ENCODE measurements around the gene C10orf90.

C10orf90 gene

DNA sequence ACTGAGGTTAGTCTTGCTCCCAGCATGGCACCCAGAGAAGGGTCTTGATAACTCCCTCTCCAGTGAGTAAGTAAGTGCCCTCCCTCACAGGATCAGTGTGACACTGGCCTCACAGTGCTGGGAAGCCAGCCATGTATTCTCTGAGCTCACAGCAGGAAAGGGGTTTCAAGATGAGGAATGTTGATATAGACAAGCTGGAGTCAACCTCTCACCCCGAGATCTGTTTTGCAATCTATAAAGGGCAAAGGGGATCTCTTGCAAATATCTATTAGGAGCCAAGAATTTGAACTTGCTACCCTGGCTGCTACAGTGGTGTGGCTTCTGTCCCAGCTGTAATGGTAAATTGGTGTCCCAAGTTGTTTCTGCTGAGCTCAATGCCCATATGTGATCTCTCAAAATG, 212.0 kb downstream of the C10orf90 start:
- DNase-seq: no peak

DNA sequence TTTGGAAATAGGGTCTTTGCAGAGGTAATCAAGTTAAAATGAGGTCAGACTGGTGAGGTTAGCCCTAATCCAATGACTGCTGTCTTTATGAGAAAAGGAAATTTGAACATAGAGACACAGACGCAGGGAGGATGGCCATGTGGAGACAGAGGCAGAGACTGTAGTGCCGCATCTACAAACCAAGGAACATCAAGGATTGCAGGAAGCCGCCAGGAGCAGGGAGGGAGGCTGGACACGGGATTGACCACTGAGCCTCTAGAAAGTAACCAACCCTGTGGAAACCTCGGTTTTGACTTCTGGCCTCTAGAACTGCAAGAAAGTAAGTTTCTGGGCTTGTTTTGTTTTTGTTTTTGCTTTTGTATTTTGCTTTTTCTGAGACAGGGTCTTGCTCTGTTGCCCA, 213.9 kb downstream of the C10orf90 start:
- no peak for DNase-seq

DNA sequence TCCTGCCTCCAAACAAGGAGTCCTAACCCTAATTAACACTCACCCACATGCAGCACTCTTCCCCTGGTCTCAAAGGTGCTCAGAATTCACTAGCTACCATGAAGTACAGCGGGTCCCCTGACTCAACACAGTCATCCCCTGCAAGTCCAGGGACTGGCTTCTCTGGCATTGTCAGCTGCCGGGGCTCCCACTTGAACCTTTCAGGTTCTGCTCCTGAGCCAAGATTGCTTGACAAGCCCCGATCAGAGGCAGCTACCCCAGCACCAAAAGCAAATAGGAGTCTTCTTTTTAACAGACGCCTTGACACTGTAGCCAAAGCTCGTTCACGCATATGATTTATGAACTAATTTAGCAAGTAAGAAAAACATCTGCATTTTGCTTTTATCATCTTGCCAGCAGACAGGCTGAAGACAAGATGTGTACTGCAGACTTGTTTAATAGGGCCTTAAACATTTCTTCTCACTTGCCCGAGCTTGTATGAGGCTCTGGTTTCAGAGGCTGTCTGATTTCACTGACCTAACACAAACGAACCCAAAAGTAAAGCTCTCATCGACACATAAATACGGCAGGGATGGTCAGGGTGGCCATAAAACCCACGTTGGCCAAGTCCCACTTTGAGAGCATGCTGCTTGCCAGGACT, 214.6 kb downstream of the C10orf90 start:
- DNase-seq: no peak

DNA sequence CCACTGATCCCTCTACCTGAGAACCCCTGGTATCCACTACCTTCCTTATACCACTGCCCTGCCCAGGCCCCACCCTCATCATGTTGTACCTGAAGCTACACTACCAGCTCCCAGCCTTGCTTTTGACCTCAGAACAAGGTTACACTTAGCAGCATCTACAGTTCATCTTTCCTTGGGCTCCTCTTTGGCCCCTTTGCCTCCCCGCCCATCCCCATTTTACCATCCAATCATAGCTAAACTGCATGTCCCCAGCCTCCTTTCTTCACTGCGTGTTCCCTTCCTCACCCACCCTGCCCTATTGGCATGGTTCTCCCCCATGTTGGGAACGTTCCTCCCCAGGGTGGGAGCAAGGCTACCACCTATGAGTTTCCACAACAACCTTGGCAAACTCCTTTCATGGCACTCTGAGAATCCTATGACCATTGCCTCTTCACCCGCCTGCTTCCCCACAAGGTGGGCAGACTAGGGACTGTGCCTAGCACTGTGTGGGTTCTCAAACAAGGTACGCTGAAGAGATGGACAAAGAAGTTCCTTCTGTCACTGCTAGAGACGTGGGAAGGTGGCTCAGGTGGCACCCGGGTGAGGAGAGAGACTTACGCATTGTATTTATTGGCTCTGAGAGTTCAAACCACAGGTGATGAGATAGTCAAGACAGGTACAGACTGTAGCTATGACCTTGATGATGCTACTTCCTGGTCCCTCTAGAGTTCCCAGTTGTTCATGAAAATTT, 215.3 kb downstream of the C10orf90 start:
- DNase-seq: no peak

DNA sequence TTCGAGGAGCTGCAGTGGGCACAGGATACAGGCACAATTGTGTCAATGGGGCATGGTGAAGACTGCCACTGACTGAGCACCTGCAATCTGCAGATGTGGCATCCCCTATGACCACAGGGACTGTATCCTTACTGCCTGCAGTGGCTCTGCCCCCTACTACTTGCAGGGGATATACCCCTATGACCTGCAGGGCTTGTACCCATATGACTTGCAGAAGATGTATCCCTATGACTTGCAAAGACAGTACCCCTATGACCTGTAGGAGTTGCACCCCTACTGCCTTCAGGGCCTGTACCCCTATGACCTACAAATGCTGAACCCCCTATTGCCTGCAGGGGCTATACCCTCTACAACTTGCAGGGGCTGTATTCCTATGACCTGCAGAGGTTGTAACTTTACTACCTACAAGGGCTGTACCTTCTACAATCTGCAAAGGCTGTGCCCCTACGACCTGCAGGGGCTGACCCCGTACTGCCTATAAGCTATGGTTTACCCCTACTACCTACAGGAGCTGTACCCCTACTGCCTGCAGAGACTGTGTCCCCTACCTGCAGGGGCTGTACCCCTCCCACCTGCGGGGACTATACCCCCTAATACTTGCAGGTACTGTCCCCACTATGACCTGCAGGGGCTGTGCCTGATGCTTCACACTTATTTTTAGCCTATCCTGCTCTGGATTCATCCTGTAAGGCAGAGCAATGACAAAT, 216.3 kb downstream of the C10orf90 start:
- DNase-seq: no peak

DNA sequence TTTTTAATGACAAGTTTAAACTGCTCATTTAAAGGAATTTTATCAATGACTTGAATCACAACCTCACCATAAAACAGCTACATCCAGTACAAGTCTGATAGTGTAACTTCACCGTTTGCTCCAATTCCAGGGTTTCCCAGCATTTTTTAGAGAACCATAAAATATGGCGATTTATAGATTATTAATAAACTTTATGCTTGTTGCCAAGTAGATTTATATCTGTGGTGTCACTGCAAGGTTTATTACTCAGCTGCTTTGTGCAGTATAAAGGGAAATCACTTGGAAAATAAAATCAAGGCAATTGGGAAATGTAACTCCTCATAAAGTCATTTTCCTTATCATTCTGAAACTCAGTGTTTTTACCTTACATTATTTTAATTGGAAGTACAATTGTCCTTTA, 218.2 kb downstream of the C10orf90 start:
- DNase-seq: no peak

DNA sequence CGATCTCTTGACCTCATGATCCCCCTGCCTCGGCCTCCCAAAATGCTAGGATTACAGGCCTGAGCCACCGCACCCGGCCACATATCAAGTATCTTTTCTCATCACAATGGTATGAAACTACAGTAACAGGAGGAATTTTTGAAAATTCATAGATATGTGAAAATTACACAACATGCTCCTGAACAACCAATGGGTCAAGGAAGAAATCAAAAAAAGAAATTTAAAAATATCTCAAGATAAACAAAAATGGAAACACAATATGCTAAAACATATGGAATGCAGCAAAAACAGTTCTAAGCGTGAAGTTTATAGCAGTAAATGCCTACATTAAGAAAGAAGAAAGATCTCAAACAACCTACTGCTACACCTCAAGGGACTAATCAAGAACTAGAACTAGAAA, 222.4 kb downstream of the C10orf90 start:
- no peak for DNase-seq

DNA sequence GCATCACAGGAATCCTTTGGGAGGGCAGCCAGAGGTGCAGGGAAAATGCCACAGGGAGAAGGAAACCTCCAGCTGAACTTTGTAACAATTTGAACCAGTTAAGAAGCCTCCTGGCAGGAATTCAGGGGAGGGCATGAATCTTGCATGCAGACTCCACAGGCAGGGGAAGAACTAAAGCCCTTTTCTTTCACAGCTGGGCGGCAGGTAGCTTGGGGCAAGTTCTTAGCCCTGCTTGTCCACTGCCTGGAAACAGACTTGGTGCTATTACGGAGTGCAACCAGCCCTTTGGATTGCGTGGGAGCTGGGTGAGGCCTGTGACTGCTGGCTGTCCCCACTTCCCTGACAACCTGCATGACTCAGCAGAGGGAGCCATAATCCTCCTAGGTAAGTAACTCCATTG, 230.6 kb downstream of the C10orf90 start:
- no peak for DNase-seq

DNA sequence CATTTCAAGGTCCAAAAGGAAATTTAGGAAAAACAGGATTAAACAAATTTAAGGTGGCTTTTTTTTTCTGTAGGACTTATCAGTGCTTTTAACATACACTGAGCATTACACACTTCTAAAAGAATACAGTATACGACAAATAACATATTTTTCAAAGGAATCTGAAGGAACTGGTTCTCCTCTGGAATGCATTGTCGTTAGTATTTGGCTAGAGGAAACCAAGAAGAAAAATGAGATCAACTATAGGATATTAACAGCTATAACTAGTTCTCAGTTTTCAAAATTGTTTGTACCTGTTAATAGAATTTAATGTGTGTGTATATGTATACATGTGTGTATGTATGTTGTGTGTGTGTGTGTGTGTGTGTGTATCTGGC, 232.1 kb downstream of the C10orf90 start:
- DNase-seq: no peak

DNA sequence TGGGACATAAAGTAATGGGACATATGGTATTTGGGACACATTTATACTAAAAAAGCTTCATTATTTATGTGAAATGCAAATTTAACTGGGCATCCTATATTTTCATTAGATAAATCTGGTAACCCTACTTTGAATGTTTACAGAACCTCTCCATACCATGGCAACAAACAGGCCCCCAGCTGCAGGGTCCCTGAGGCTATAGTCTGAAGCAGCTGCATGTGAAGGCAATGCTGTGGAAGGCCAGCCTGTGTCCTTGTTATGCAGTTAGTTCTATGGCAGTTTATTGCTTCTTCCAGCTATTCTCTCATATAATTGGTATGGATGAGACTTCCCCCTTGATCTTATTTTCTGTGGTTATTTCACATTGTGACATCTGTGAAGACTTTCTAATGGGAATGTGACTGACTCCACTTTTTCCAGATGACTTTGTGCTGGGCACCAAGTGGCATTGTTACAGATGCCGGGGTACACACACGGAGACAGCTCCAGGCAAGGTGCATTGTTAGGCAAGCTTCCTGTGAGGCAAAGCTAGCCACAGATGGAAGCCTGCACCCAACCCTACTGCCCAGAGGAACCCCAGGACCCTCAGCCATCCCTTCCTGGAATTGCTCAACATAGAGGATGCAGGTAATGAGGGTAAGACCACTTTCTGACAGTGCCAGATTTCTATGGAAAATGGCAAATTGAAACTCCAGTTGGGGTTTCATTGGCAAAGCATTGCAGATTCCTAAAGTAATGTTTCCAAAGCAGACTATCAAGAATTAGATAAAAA, 232.7 kb downstream of the C10orf90 start:
- DNase-seq: no peak

DNA sequence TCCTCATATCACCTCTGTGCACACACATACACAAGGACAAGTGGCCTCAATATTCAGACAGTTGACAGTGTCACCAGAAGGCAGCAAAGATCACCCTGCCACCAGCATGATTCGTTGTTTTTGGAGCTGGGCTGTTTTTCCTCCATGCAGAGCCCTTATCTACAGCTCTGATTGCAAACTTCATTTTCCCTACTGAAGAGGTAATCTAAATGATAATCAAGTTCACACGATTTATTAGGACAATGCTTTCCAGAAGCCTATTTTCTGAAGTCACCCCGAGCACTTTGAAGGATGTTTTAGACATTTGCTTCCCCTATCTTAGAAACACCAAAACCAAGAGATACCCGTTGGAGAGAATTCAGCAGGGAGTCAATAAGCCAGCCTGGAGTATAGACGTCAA, 236.3 kb downstream of the C10orf90 start:
- no peak for DNase-seq

DNA sequence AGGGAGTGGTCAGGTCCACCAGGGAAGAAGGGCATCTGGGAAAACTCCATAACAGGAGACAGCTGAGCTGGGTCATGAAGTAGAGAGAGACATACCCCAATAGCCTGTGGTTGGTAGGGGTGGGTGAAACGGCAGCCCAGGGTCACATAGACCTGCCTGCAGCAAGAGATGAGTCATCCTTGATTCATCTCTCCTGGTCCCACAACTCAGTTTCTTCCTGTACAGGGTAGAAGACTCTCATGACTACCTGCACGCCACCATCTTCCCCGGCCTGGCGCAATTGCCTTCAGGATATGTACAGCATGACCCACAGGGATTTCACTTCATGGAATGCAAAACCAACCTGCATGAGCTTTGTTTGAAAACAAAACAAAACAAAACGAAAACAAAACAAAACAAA, 237.1 kb downstream of the C10orf90 start:
- no peak for DNase-seq

DNA sequence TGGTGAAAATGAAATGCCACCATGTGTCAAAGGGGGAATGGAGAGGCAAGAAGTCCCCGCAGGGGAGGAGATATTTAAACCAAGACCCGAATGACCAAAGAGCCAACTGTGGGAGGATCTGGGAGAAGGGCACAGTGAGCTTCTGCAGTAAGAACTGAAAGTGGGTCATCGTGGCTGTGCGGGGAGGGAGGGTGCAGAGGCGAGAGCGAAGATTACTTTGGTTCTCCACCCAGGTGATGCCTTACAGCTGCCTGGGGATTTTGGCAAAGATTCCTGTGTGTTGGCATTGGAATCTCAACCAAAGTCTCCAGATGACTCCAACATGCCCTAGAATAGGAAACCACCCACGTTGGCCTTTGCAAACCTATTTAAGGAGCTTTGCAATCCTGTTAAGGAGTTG, 238.0 kb downstream of the C10orf90 start:
- no peak for DNase-seq

DNA sequence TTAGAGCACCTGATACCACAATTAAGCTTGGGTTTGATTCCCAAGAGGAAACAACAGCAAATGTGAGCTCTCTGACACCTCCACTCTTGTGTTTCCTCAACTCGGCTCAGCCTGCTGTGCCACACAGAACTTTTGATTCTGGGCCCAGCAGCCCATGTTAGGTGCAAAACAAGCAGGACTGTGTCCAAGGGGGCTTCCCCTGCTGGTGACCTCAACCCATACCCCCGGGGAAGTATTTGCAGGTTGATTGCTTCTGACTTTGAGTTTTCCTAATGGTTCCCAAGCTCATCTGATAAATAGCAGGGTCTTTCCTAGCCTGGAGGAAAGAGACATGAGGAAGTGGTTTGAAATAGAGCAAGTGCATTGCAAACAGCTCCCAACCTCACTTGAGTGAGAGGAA, 238.7 kb downstream of the C10orf90 start:
- no peak for DNase-seq

DNA sequence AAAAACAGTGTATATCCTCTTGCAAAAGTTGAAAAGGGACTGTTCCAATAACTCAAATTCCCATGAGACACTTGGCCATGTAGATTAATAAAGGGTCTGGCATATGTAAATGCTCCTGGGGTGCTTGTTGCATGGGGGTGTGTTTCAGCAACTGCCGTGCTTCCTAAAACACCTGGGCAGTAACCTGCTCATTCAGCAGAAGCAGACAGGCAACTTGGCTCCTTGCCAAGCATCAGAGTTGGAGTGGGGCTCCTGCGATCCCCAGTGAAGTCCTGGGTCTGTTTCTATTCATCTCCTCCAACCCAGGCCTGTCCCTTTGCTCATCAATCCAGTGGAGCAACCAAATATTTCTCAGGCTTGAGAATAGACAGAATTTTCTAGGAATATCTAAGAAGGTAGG, 240.0 kb downstream of the C10orf90 start:
- DNase-seq: no peak

DNA sequence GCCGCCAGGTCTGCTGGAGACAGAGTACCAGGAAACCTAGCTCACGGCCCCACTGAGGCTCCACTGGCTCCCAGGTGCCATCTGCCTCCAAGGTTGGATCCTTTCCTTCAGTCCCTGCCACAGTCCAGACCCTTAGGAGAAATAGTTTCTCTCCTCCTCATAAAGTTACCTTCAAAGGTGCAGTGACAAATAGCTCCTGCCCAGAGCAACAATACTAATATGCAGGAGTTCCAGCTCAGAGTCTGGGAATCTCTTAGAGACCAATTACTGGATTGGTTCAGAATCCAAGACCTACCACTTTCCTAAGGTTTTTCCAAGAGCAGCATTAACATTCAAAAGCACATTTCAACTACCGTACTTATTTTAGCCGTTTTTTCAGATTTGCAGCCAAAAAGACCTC, 241.2 kb downstream of the C10orf90 start:
- no peak for DNase-seq

DNA sequence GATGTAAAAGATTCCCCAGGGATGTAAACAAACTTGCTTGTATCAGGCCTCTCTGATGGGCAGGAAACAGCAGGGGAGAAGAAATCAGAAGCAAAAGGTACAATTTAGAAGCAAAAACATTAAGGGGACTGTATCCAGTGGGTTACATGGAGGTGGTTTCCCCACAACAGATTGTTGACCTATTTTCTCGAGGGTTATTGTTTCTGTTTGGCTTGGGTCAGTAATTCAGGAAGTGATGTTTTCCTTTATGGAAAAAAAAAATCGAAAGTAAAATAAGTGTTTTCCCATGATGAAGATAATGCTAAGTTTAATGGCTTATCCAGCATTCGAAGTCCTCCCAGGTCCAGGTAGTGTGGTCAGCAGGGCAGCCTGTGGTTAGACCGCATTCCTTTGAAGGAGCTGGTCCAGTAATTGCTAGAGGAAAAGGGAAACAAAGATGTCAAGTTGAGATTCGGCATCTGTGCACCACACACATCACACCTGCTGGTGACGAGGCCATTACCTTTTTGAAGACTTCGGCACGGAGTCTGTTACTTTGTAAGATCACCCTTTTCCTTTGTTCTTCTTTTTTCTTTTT, 244.9 kb downstream of the C10orf90 start:
- no peak for DNase-seq

DNA sequence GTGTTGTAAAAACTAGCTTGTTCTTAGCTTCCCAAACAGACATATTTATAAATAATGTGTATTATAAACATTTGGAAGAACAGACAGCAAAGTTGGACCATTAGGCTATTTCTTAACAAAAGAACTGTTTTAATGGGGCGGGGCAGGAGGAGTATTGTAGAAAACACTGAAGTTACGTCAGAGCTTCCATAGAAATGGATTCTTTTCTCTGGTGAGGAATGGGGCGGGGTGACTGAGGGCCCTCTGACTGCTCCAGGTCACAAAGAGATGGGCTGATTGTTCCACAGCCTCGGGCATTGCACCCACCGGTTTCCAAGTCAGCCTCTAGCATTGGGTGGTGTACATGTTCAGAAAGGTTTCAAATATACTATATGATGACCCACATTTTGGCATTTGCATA, 245.5 kb downstream of the C10orf90 start:
- DNase-seq: no peak

DNA sequence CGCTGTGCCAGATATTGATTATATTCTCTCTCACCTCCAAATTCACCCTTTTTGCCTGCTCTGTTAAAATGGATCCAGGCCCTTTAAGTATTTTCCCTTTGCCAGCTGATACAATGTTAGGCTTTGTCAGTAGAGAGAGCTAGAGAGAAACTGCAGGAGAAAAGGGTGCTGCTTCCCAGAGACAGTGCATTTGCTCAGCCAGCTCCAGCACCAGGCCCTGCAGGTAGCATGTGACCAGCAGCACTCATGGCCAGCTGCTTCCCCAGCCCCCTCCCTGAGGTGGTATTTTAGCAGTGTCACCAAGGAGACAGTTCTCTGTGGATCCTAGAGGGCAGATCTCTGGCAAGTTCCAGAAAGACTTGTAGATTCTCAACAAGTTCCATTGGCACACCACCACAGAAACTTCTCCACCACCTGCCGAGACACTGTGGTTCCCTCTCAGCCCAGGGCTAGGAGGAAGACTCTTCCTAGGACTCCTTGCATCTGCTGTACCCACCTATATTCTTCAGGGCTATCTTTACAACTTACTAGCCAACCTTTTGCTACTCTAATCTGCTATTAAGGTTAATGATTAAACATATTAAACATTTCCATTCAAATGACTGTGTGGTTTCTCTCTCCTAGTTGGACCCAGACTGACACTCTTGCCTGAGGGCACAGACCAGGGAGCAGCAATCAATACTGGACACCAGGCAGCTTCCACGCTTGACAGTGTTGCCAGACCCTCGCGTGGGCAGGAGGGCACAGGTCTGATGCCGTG, 246.6 kb downstream of the C10orf90 start:
- DNase-seq: no peak

DNA sequence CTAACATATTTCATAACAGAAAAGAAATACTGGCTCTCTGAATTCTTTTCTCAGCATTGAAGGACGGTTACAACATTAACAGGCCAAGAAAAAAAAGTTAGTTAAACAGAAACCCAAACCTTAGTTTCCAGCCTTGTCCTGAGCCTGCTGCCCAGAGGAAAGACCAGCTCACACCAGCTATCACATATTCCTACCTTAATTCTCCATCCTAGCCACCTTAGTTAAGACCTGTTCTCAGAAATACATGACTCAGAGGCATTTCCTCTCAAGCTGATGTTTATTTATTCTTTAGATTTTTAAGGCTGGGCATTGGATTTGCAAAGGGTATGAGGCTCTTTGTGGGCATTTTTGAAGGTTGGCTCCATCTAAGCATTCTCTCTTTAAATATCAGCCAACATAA, 247.9 kb downstream of the C10orf90 start:
- no peak for DNase-seq

DNA sequence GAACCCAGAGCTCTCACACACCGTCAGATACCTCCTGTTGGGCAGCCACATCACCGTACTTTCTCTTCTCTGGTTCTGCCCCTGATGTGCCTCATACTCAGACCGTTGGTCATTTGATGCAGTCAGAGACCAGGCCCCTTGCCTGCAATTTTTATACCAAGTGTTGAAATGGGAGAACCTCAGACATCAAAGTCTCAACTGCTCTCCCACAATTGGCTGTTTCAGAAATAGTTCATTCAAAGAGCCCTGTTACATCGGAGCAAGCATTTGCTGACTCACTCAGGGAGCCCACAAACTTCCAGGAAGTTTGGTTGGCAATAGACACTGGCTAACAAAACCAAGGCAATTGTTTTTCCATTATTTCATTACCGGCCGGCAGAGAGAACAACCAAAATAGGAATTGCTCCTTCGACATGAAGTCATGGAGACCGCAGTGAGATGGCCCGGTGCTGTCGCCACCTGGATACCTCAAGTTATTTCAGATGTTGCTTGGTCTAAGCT, 248.7 kb downstream of the C10orf90 start:
- DNase-seq: no peak

All from inflammatory macrophage treated with lipopolysaccharide for 1 hour (primary cell).